ENCODE measurements around the gene RYR1.
"Not testable (repeated sequence)": the region's sequence is repeated elsewhere in the genome, so short reads cannot be mapped to it uniquely, and the experiment has no call there.

The RYR1 gene

GRCh38 chr19:38554676-38555141, 121.2 kb downstream of the RYR1 start:
- Histone ChIP-seq H3K27ac (no peak overlapping the region), H3K36me3 (no peaks in the 10 kb centered on the region), H3K27me3 (ENCODE audit: insufficient read depth, low read depth, severe bottlenecking) (no peaks in the 10 kb centered on the region), H3K9me3 (ENCODE audit: severe bottlenecking) (no peaks in the 10 kb centered on the region), H3K4me3 (ENCODE audit: low read depth, low read length) (no peak overlapping the region)
- DNase-seq: no peak
- TF ChIP-seq, protein P1, sequence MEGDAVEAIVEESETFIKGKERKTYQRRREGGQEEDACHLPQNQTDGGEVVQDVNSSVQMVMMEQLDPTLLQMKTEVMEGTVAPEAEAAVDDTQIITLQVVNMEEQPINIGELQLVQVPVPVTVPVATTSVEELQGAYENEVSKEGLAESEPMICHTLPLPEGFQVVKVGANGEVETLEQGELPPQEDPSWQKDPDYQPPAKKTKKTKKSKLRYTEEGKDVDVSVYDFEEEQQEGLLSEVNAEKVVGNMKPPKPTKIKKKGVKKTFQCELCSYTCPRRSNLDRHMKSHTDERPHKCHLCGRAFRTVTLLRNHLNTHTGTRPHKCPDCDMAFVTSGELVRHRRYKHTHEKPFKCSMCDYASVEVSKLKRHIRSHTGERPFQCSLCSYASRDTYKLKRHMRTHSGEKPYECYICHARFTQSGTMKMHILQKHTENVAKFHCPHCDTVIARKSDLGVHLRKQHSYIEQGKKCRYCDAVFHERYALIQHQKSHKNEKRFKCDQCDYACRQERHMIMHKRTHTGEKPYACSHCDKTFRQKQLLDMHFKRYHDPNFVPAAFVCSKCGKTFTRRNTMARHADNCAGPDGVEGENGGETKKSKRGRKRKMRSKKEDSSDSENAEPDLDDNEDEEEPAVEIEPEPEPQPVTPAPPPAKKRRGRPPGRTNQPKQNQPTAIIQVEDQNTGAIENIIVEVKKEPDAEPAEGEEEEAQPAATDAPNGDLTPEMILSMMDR (IDR thresholded peaks at IDR 0.05; ENCODE audit: low read depth, low read length): no peak

GRCh38 chr19:38555200-38555599, 121.7 kb downstream of the RYR1 start:
- no peak overlapping the region for H3K4me3 ChIP-seq (ENCODE audit: low read depth, low read length)
- no peak overlapping the region for H3K27ac ChIP-seq
- no peak for DNase-seq
- TF ChIP-seq, protein P1 (IDR thresholded peaks at IDR 0.05; ENCODE audit: low read depth, low read length): no peak
- no peaks in the 10 kb centered on the region for H3K36me3 ChIP-seq
- no peaks in the 10 kb centered on the region for H3K9me3 ChIP-seq (ENCODE audit: severe bottlenecking)
- no peaks in the 10 kb centered on the region for H3K27me3 ChIP-seq (ENCODE audit: insufficient read depth, low read depth, severe bottlenecking)

GRCh38 chr19:38556521-38557174, 123.2 kb downstream of the RYR1 start:
- Histone ChIP-seq H3K36me3 (no peaks in the 10 kb centered on the region), H3K4me3 (ENCODE audit: low read depth, low read length) (no peak overlapping the region), H3K9me3 (ENCODE audit: severe bottlenecking) (no peaks in the 10 kb centered on the region), H3K27me3 (ENCODE audit: insufficient read depth, low read depth, severe bottlenecking) (no peaks in the 10 kb centered on the region), H3K27ac (no peak overlapping the region)
- DNase-seq: no peak
- TF ChIP-seq, protein P1 (IDR thresholded peaks at IDR 0.05; ENCODE audit: low read depth, low read length): no peak

DNA sequence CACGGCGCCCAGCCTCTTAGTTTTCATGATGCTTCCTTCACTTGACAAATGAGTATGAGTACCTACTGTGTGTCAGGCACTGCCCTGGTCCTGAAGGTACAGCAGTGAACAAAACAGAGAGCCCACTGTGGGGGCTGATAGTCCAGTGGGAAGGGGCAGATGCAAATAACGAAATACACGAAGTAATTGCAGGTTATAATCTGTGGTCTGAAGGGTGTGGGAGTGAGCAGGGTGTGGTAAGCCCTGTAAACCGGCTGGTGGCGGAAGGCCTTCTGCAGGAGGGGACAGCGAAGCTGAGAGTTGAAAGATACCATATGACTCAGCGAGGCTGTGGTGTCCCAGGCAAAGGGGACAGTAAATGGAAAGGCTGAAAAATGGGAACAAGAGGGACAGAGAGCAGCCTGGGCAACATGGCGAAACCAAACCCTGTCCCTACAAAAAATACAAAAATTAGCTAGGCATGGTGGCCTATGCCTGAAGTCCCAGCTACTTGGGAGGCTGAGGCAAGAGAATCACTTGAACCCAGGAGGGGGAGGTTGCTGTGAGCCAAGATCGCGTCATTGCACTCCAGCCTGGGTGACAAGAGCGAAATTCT, 123.8 kb downstream of the RYR1 start:
- DNase-seq: no peak
- H3K9me3 ChIP-seq (ENCODE audit: severe bottlenecking): no peaks in the 10 kb centered on the region
- TF ChIP-seq, protein P1 (IDR thresholded peaks at IDR 0.05; ENCODE audit: low read depth, low read length): no peak
- no peak overlapping the region for H3K27ac ChIP-seq
- no peak overlapping the region for H3K4me3 ChIP-seq (ENCODE audit: low read depth, low read length)
- no peaks in the 10 kb centered on the region for H3K36me3 ChIP-seq
- H3K27me3 ChIP-seq (ENCODE audit: insufficient read depth, low read depth, severe bottlenecking): no peaks in the 10 kb centered on the region

DNA sequence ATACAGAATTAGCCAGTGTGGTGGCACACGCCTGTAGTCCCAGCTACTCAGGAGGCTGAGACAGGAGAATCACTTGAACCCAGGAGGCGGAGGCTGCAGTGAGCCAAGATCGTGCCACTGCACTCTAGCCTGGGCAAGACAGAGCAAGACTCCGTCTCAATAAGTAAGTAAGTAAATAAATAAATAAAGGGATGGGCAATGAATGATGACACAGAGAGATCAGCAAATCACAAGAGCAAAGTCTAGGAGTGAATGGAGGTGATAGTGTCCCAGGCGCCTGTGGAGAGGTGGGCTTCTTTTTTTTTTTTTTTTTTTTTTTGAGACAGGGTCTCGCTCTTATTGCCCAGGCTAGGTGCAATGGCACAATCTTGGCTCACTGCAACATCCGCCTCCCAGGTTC, 125.4 kb downstream of the RYR1 start:
- H3K9me3 ChIP-seq (ENCODE audit: severe bottlenecking); DNase-seq; H3K27me3 ChIP-seq (ENCODE audit: insufficient read depth, low read depth, severe bottlenecking); H3K36me3 ChIP-seq; H3K27ac ChIP-seq; H3K4me3 ChIP-seq (ENCODE audit: low read depth, low read length): not testable (repeated sequence)

DNA sequence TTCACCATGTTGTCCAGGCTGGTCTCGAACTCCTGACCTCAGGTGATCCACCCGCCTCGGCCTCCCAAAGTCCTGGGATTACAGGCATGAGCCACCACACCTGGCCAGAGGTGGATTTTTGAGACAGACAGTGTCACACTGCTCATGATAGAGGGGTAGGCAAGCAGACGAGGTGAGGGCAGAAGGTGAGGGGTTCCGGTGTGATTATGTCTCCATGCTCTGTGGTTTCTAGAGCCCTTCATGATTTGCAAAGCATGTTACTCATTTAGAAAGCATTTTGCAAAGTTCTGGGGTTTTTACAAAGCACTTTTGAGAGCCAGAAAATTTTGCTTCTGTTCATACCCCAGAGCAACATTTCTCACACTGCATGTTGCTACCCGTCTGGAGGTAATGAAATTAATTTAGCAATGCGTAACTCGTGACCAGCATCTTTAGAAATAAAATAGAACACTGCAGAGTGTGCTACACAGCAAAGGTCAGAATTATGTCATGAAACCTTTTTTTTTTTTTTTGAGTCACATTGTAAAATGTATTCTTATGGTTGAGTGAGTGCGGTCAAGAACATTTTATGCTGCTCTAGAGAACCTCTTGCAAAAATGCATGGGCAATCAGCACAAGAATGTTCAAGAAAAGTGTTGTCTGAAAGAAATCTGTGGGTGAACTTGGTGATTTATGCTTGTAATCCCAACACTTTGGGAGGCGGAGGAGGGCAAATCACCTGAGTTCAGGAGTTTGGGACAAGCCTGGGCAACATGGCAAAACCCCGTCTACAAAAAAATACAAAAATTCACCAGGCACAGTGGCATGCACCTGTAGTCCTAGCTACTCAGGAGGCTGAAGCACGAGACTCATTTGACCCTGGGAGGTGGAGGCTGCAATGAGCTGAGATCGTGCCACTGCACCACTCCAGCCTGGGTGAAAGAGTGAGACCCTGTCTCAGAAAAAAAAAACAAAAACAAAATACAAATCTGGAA, 126.2 kb downstream of the RYR1 start:
- DNase-seq: no peak
- TF ChIP-seq, protein P1 (IDR thresholded peaks at IDR 0.05; ENCODE audit: low read depth, low read length): no peak
- Histone ChIP-seq H3K27me3 (ENCODE audit: insufficient read depth, low read depth, severe bottlenecking) (no peaks in the 10 kb centered on the region), H3K27ac (no peak overlapping the region), H3K9me3 (ENCODE audit: severe bottlenecking) (no peaks in the 10 kb centered on the region), H3K36me3 (no peaks in the 10 kb centered on the region), H3K4me3 (ENCODE audit: low read depth, low read length) (no peak overlapping the region)
